Psoas muscle (tissue), 8 donors: ENCODE measurements around the gene LDLRAD4. TPM values are rescaled to one million over a fixed set of nuclear protein-coding genes. Genes with fewer than 3 reads are reported as not detected.

Experiments used
- ATAC-seq, 4 donors: fragments of 200-7000 bp; cut with Tn5 transposase; one replicate each; pipeline ENCODE4 v1.9.1; 2020; ENCODE audit warnings: moderate library complexity in 3 of 4, mild to moderate bottlenecking in 2 of 4
- DNase-seq, 2 donors: peaks; one replicate each; pipeline ENCODE4 v3.0.0-alpha.2; 2020
- H3K27ac ChIP-seq: fragments of 200-600 bp; one replicate; pipeline ENCODE4 v1.8.0; 2022
- H3K27me3 ChIP-seq, 3 donors: fragments of 200-600 bp in 1 of 3; one replicate each; pipeline versions ENCODE4 v1.6.1 to v1.8.0; 2013 to 2022; ENCODE audit warnings: low read length in 2 of 3, mild to moderate bottlenecking in 2 of 3, moderate library complexity in 1 of 3; ENCODE audit not compliant: insufficient read depth in 3 of 3
- H3K36me3 ChIP-seq, 2 donors: fragments of 200-600 bp in 1 of 2; one replicate each; pipeline versions ENCODE4 v1.6.1 to v1.8.0; 2013 to 2022; ENCODE audit warnings: low read depth in 1 of 2, mild to moderate bottlenecking in 1 of 2, moderate library complexity in 1 of 2; ENCODE audit not compliant: insufficient read depth in 1 of 2
- H3K4me1 ChIP-seq: fragments of 200-600 bp; one replicate; pipeline ENCODE4 v1.8.0; 2022
- H3K4me3 ChIP-seq: fragments of 200-600 bp; one replicate; pipeline ENCODE4 v1.8.0; 2022; ENCODE audit warnings: mild to moderate bottlenecking
- H3K9me3 ChIP-seq: fragments of 200-600 bp; one replicate; pipeline ENCODE4 v1.8.0; 2022
- CTCF ChIP-seq: fragments of 200-600 bp; IDR thresholded peaks from one replicate; pipeline ENCODE4 v1.8.0; 2022; ENCODE audit warnings: antibody characterized with exemption
- WGBS, 3 donors: extraction: QIAGEN DNeasy Blood & Tissue Kit; methylation state at CpG; one replicate each; pipeline versions ENCODE4 v1.1.6 to v1.1.7; 2013; 5-methylcytosine and 5-hydroxymethylcytosine counted together
- intact Hi-C, 2 donors: fragments of 100-400 bp; cut with DNase I; formaldehyde crosslinking; loops; one replicate each; pipeline versions ENCODE4 v1.11.0 to v1.14.2; 2022
- polyA plus RNA-seq, 3 donors: library from polyadenylated mRNA; stranded (reverse); fragments of 200-250 nt; gene quantifications; one replicate each; pipeline ENCODE4 v1.2.3, GENCODE V29; 2013
- total RNA-seq, 4 donors: library from RNA; stranded (reverse); fragmentation: NEBNext Ultra II Directional in 2 of 4; extraction: Animal tissue kit (Norgen Biotek cat#: 25700) in 2 of 4; gene quantifications; one replicate each; pipeline versions ENCODE4 v1.2.1 to v1.2.4, GENCODE V29; 2021 to 2023
- donor health status: healthy with polysubstance abuse.
- donor health status: DM: no; HTN: no; CAD: no; lungs with moderate emphysema.
- donor health status: Bipolar disorder and iron deficiency.
- donor health status: healthy.
- donor health status: DM: yes; HTN: yes; CAD: no.
- donor health status: DM: no; HTN: no; CAD: no.
- donor health status: DM: no; HTN: no; CAD: no.
- donor health status: DM: yes; HTN: yes; CAD: no.

Gene LDLRAD4
- total and polyA plus RNA-seq, 7 donors: 1.8 to 13.9 (median 3.8) TPM

GRCh38 chr18:13616525-13617035 is 398.0 kb downstream of the LDLRAD4 start:
- H3K9me3 ChIP-seq: no peaks in the 10 kb centered on the region
- no peak overlapping the region for H3K27ac ChIP-seq
- H3K4me1 ChIP-seq: peaks cover 16% of the 10 kb centered on the region
- TF ChIP-seq CTCF: no peak
- no peak for ATAC-seq
- no peak for DNase-seq
- no peak overlapping the region for H3K4me3 ChIP-seq
- WGBS, 3 donors: 91 to 94% (median 92%) methylated on average over 15 of the region's 15 CpGs
- H3K36me3 ChIP-seq: no peaks in the 10 kb centered on the region
- no peaks in the 10 kb centered on the region for H3K27me3 ChIP-seq
- intact Hi-C loops: loop anchor here in 1 of 2 donors (10.0 kb wide), 1 partner anchor 52 kb away; no protein-coding TSS in a partner anchor

- H3K4me3 ChIP-seq: no peak overlapping the region
- ATAC-seq (no peak), DNase-seq (no peak)
- H3K36me3 ChIP-seq: no peaks in the 10 kb centered on the region
- intact Hi-C loops: loop anchor here in 1 of 2 donors (10.0 kb wide), 1 partner anchor 53 kb away; no protein-coding TSS in a partner anchor
- 86 to 93% (median 87%) methylated on average over 9 of the region's 9 CpGs for WGBS, 3 donors
- peaks cover 16% of the 10 kb centered on the region for H3K4me1 ChIP-seq
- no peak for TF ChIP-seq CTCF
- no peak overlapping the region for H3K27ac ChIP-seq
- H3K9me3 ChIP-seq: no peaks in the 10 kb centered on the region
- H3K27me3 ChIP-seq: no peaks in the 10 kb centered on the region
Measured at GRCh38 chr18:13617826-13618515, 399.4 kb downstream of the LDLRAD4 start.

- no peak for ATAC-seq
- no peak overlapping the region for H3K4me3 ChIP-seq
- intact Hi-C loops: loop anchor here in 1 of 2 donors (10.0 kb wide), 1 partner anchor 54 kb away; no protein-coding TSS in a partner anchor
- WGBS, 3 donors: 82 to 89% (median 88%) methylated on average over 13 of the region's 13 CpGs
- H3K27ac ChIP-seq: no peak overlapping the region
- H3K27me3 ChIP-seq: no peaks in the 10 kb centered on the region
- H3K9me3 ChIP-seq: no peaks in the 10 kb centered on the region
- H3K36me3 ChIP-seq: no peaks in the 10 kb centered on the region
- H3K4me1 ChIP-seq: peaks cover 16% of the 10 kb centered on the region
- no peak for TF ChIP-seq CTCF
- DNase-seq: no peak
Measured at GRCh38 chr18:13618760-13619438, 400.3 kb downstream of the LDLRAD4 start.

GRCh38 chr18:13619505-13620205 is 401.1 kb downstream of the LDLRAD4 start:
- Histone ChIP-seq H3K36me3 (no peaks in the 10 kb centered on the region), H3K27me3 (no peaks in the 10 kb centered on the region), H3K4me1 (peaks cover 13% of the 10 kb centered on the region), H3K27ac (no peak overlapping the region), H3K4me3 (no peak overlapping the region), H3K9me3 (no peaks in the 10 kb centered on the region)
- ATAC-seq (no peak), DNase-seq (no peak)
- WGBS, 3 donors: 88 to 92% (median 90%) methylated on average over 16 to 20 of the region's 20 CpGs
- no peak for TF ChIP-seq CTCF
- intact Hi-C loops: loop anchor here in 1 of 2 donors (10.0 kb wide), 1 partner anchor 55 kb away; no protein-coding TSS in a partner anchor
